ENCODE results near the gene CFAP97D1.

DNA sequence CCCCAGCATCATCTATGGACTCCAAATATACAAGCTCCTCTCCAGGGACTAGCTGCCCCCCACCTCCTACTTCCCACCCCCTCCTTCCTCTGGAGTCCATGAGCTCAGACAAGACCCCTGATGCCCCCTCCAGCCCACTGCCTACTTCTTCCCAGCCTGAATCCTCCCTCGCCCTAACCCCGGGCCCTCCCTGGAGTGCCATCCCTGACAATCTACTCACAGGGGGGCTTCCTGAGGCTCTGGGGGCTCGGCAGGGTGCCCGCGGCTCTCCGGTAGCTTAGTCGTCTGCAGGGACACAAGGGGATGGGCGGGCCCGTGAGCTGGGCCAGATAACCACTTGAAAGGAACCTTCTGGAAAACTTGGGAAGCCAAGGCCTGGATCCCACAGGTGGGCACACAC is 37.6 kb downstream of the CFAP97D1 start:
- TF ChIP-seq, protein P1, sequence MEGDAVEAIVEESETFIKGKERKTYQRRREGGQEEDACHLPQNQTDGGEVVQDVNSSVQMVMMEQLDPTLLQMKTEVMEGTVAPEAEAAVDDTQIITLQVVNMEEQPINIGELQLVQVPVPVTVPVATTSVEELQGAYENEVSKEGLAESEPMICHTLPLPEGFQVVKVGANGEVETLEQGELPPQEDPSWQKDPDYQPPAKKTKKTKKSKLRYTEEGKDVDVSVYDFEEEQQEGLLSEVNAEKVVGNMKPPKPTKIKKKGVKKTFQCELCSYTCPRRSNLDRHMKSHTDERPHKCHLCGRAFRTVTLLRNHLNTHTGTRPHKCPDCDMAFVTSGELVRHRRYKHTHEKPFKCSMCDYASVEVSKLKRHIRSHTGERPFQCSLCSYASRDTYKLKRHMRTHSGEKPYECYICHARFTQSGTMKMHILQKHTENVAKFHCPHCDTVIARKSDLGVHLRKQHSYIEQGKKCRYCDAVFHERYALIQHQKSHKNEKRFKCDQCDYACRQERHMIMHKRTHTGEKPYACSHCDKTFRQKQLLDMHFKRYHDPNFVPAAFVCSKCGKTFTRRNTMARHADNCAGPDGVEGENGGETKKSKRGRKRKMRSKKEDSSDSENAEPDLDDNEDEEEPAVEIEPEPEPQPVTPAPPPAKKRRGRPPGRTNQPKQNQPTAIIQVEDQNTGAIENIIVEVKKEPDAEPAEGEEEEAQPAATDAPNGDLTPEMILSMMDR (conservative IDR thresholded peaks at IDR 0.05; ENCODE audit: low read length) = no peak
- no peak for TF ChIP-seq EZH2phosphoT487 (IDR thresholded peaks at IDR 0.05; ENCODE audit: borderline replicate concordance)

Measured in Loucy (cell line).